VCaP (cell line): ENCODE measurements around the gene LCE1E.

Source experiments
- H3K27ac ChIP-seq: fragments of 450-650 bp; 2 replicates; pipeline ENCODE4 v1.5.1; 2017
- CTCF ChIP-seq: fragments of 450-650 bp; conservative IDR thresholded peaks from 2 replicates; pipeline ENCODE4 v1.5.1; 2017; ENCODE audit warnings: mild to moderate bottlenecking, moderate library complexity

Gene LCE1E

DNA sequence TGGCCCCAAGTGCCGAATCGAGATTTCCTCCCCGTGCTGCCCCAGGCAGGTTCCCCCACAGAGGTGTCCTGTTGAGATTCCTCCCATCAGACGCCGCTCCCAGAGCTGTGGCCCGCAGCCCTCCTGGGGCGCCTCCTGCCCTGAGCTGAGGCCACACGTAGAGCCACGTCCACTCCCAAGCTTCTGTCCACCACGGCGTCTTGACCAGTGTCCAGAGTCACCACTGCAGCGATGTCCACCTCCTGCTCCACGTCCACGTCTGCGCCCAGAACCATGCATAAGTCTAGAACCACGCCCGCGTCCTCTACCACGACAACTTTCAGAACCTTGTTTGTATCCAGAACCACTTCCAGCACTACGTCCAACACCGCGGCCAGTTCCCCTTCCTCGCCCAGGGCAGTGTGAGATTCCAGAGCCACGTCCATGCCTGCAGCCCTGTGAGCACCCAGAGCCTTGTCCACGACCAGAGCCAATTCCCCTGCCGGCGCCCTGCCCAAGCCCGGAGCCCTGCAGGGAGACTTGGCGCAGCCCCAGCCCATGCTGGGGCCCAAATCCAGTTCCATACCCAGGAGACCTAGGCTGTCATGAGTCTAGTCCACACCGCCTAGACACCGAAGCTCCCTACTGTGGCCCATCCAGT, 25.4 kb upstream of the LCE1E start:
- no peak for TF ChIP-seq CTCF
- H3K27ac ChIP-seq, result no peak overlapping the region

GRCh38 chr1:152761609-152762213, 24.3 kb upstream of the LCE1E start:
- TF ChIP-seq CTCF, result no peak
- no peak overlapping the region for H3K27ac ChIP-seq

- TF ChIP-seq CTCF, result peak; percentile 10; the same call in 1 of the 2 replicates
- H3K27ac ChIP-seq, result no peak overlapping the region
Observed at GRCh38 chr1:152768847-152769533, 17.1 kb upstream of the LCE1E start.

GRCh38 chr1:152770411-152770810, 15.6 kb upstream of the LCE1E start:
- no peak overlapping the region for H3K27ac ChIP-seq
- TF ChIP-seq CTCF, result no peak

DNA sequence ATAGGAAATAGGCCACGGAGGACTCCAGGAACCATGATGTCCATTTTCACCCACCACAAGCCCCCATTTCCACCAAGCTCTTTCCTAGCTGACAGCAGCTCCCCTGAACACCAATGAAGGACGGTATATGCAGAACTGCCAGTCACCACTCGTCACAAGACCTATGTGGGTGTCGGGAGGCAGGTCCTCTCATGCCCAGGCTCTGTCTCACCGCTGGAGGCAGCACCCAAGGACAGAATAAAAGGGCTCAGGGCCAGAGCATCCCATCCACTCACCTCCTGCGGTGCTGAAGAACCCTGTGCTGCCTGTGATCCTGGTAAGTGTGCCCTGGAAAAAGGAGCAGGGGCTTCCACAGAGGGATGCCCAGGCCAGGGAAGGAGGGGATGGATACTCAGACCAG, 11.2 kb upstream of the LCE1E start, which contains the start of gene LCE1F:
TSS of gene LCE1F (plus strand) at position 266 of the 400 bp plus-strand sequence. CDS start 1,232 bp downstream, outside the sequence.
- peak within 1 kb of the TSS; percentile 95 for H3K27ac ChIP-seq
- no peak for TF ChIP-seq CTCF

- TF ChIP-seq CTCF, result no peak
- peak overlapping the region; percentile 95 for H3K27ac ChIP-seq
Observed at GRCh38 chr1:152776361-152776760, 9.7 kb upstream of the LCE1E start.

GRCh38 chr1:152777510-152778137, 8.4 kb upstream of the LCE1E start:
- peak; percentile 14; the same call in 1 of the 2 replicates for TF ChIP-seq CTCF
- peak overlapping the region; percentile 95 for H3K27ac ChIP-seq
